Bronchial epithelial cell (primary cell): Measurements from ENCODE around the gene BCAS3. TPM values are rescaled to one million over a fixed set of nuclear protein-coding genes. Genes with fewer than 3 reads are reported as not detected.

Experiments
- DNase-seq: peaks from one replicate; pipeline ENCODE4 v3.0.0-alpha.2; 2010; ENCODE audit warnings: low read depth
- FAIRE-seq: peaks from 2 replicates; lab custom pipeline; 2011; peaks lifted over from hg19 to GRCh38; lab: Jason Lieb, UNC
- H3K27me3 ChIP-seq: 2 replicates; pipeline ENCODE4 v1.5.1; 2011; ENCODE audit warnings: low read length; ENCODE audit not compliant: control insufficient read depth, insufficient read depth
- H3K36me3 ChIP-seq: 2 replicates; pipeline ENCODE4 v1.5.1; 2011; ENCODE audit warnings: low read length; ENCODE audit not compliant: control insufficient read depth, insufficient read depth
- H3K4me3 ChIP-seq: 2 replicates; pipeline ENCODE4 v1.5.1; 2011; ENCODE audit warnings: mild to moderate bottlenecking, low read depth, low read length, control low read depth
- CTCF ChIP-seq: IDR thresholded peaks from 2 replicates; pipeline ENCODE4 v1.5.1; 2011; ENCODE audit warnings: mild to moderate bottlenecking, moderate library complexity, low read length, control low read depth, inconsistent platforms; ENCODE audit not compliant: insufficient read depth, severe bottlenecking
- total RNA-seq: library from RNA; depleted of rRNA; stranded (reverse); fragments of >200 nt; gene quantifications from 2 replicates; pipeline ENCODE4 v1.2.1, GENCODE V29; 2014

The BCAS3 gene
- total RNA-seq, 1 donor from 2014 or later: 10.3 TPM

GRCh38 chr17:61421460-61421859, 743.8 kb downstream of the BCAS3 start:
- peaks cover 16% of the 10 kb centered on the region for H3K27me3 ChIP-seq
- no peak for DNase-seq

GRCh38 chr17:61422116-61422799, 744.6 kb downstream of the BCAS3 start:
- DNase-seq: peak; percentile 41
- no peak for TF ChIP-seq CTCF
- Histone ChIP-seq H3K27me3 (peaks cover 16% of the 10 kb centered on the region), H3K36me3 (no peaks in the 10 kb centered on the region), H3K4me3 (no peak overlapping the region)
- FAIRE-seq: no peak

More at GRCh38 chr17:61421460-61421859, 743.8 kb downstream of the BCAS3 start:
- FAIRE-seq: no peak
- Histone ChIP-seq H3K4me3 (no peak overlapping the region), H3K36me3 (no peaks in the 10 kb centered on the region)
- TF ChIP-seq CTCF: no peak

GRCh38 chr17:61422869-61423268, 745.2 kb downstream of the BCAS3 start:
- TF ChIP-seq CTCF: no peak
- H3K27me3 ChIP-seq: peaks cover 16% of the 10 kb centered on the region
- no peak for DNase-seq
- no peak for FAIRE-seq
- no peaks in the 10 kb centered on the region for H3K36me3 ChIP-seq
- H3K4me3 ChIP-seq: no peak overlapping the region

- no peaks in the 10 kb centered on the region for H3K36me3 ChIP-seq
- H3K4me3 ChIP-seq: no peak overlapping the region
- H3K27me3 ChIP-seq: peaks cover 14% of the 10 kb centered on the region
- no peak for DNase-seq
- FAIRE-seq: no peak
- TF ChIP-seq CTCF: no peak
Measured at GRCh38 chr17:61423967-61424649, 746.5 kb downstream of the BCAS3 start.

GRCh38 chr17:61425682-61426481, 748.2 kb downstream of the BCAS3 start:
- Histone ChIP-seq H3K27me3 (peaks cover 2% of the 10 kb centered on the region), H3K36me3 (no peaks in the 10 kb centered on the region), H3K4me3 (no peak overlapping the region)
- no peak for DNase-seq
- TF ChIP-seq CTCF: peak; percentile 22
- FAIRE-seq: no peak
